HUES48 (cell line): ENCODE data around the gene C3orf52.

Experiments used
- H3K27ac ChIP-seq: one replicate; pipeline ENCODE4 v1.7.0; 2013; ENCODE audit warnings: low read depth, low read length, inconsistent platforms
- H3K27me3 ChIP-seq: 2 replicates; pipeline ENCODE4 v1.6.1; 2013; ENCODE audit warnings: mild to moderate bottlenecking, low read length; ENCODE audit not compliant: control insufficient read depth, insufficient read depth
- H3K36me3 ChIP-seq: 2 replicates; pipeline ENCODE4 v1.6.1; 2013; ENCODE audit warnings: low read length; ENCODE audit not compliant: control insufficient read depth, insufficient read depth
- H3K4me1 ChIP-seq: 2 replicates; pipeline ENCODE4 v1.6.1; 2013; ENCODE audit warnings: mild to moderate bottlenecking, low read length; ENCODE audit not compliant: control insufficient read depth, insufficient read depth
- H3K4me3 ChIP-seq: 2 replicates; pipeline ENCODE4 v1.5.1; 2013; ENCODE audit warnings: mild to moderate bottlenecking, low read depth, low read length
- H3K9ac ChIP-seq: 2 replicates; pipeline ENCODE4 v1.6.1; 2013; ENCODE audit warnings: mild to moderate bottlenecking, low read depth, low read length, moderate library complexity
- H3K9me3 ChIP-seq: 2 replicates; pipeline ENCODE4 v1.6.1; 2013; ENCODE audit warnings: low read length; ENCODE audit not compliant: control insufficient read depth, insufficient read depth

Gene C3orf52

GRCh38 chr3:112121577-112122547 lies 35.7 kb downstream of the C3orf52 start:
- Histone ChIP-seq H3K9ac (no peak overlapping the region), H3K27ac (no peak overlapping the region), H3K4me1 (peaks cover 23% of the 10 kb centered on the region), H3K27me3 (no peaks in the 10 kb centered on the region), H3K4me3 (no peak overlapping the region), H3K9me3 (no peaks in the 10 kb centered on the region), H3K36me3 (0 out of 2 replicates have a peak, but pooled peaks cover 7% of the 10 kb centered on the region)

GRCh38 chr3:112122870-112123269 lies 36.7 kb downstream of the C3orf52 start:
- Histone ChIP-seq H3K4me1 (peaks cover 33% of the 10 kb centered on the region), H3K36me3 (0 out of 2 replicates have a peak, but pooled peaks cover under 1% of the 10 kb centered on the region), H3K27me3 (no peaks in the 10 kb centered on the region), H3K27ac (no peak overlapping the region), H3K4me3 (no peak overlapping the region), H3K9ac (no peak overlapping the region), H3K9me3 (no peaks in the 10 kb centered on the region)

GRCh38 chr3:112123548-112123947 lies 37.4 kb downstream of the C3orf52 start:
- no peak overlapping the region for H3K9ac ChIP-seq
- no peak overlapping the region for H3K4me3 ChIP-seq
- no peaks in the 10 kb centered on the region for H3K9me3 ChIP-seq
- peaks cover 36% of the 10 kb centered on the region for H3K4me1 ChIP-seq
- H3K27ac ChIP-seq: no peak overlapping the region
- H3K27me3 ChIP-seq: no peaks in the 10 kb centered on the region
- H3K36me3 ChIP-seq: no peaks in the 10 kb centered on the region

GRCh38 chr3:112124907-112125607 lies 38.9 kb downstream of the C3orf52 start:
- no peaks in the 10 kb centered on the region for H3K36me3 ChIP-seq
- peaks cover 48% of the 10 kb centered on the region for H3K4me1 ChIP-seq

GRCh38 chr3:112126511-112126911 lies 40.3 kb downstream of the C3orf52 start:
- Histone ChIP-seq H3K27ac (peak overlapping the region; percentile 81), H3K36me3 (no peaks in the 10 kb centered on the region), H3K27me3 (no peaks in the 10 kb centered on the region), H3K9ac (peak overlapping the region; percentile 60; the same call in 1 of the 2 replicates), H3K4me1 (peaks cover 48% of the 10 kb centered on the region), H3K4me3 (0 out of 2 replicates have a peak overlapping the region, but pooled peaks have one; percentile 30), H3K9me3 (no peaks in the 10 kb centered on the region)

More at GRCh38 chr3:112124907-112125607, 38.9 kb downstream of the C3orf52 start:
- Histone ChIP-seq H3K27ac (peak overlapping the region; percentile 39), H3K27me3 (no peaks in the 10 kb centered on the region), H3K9me3 (no peaks in the 10 kb centered on the region), H3K9ac (no peak overlapping the region), H3K4me3 (no peak overlapping the region)

- peaks cover 48% of the 10 kb centered on the region for H3K4me1 ChIP-seq
Measured at GRCh38 chr3:112127522-112128494, 41.6 kb downstream of the C3orf52 start.

GRCh38 chr3:112128843-112129727 lies 42.9 kb downstream of the C3orf52 start:
- H3K9me3 ChIP-seq: no peaks in the 10 kb centered on the region
- no peaks in the 10 kb centered on the region for H3K36me3 ChIP-seq
- H3K27ac ChIP-seq: no peak overlapping the region
- H3K9ac ChIP-seq: no peak overlapping the region
- H3K4me1 ChIP-seq: peaks cover 48% of the 10 kb centered on the region
- no peak overlapping the region for H3K4me3 ChIP-seq
- H3K27me3 ChIP-seq: no peaks in the 10 kb centered on the region

More at GRCh38 chr3:112127522-112128494, 41.6 kb downstream of the C3orf52 start:
- Histone ChIP-seq H3K9me3 (no peaks in the 10 kb centered on the region), H3K36me3 (no peaks in the 10 kb centered on the region), H3K9ac (no peak overlapping the region), H3K27me3 (no peaks in the 10 kb centered on the region), H3K27ac (no peak overlapping the region), H3K4me3 (no peak overlapping the region)

GRCh38 chr3:112129925-112130637 lies 43.9 kb downstream of the C3orf52 start:
- Histone ChIP-seq H3K4me1 (peaks cover 43% of the 10 kb centered on the region), H3K36me3 (no peaks in the 10 kb centered on the region), H3K9me3 (no peaks in the 10 kb centered on the region), H3K4me3 (no peak overlapping the region), H3K27me3 (no peaks in the 10 kb centered on the region), H3K27ac (no peak overlapping the region), H3K9ac (no peak overlapping the region)

GRCh38 chr3:112130638-112130993 lies 44.4 kb downstream of the C3orf52 start:
- H3K27ac ChIP-seq: no peak overlapping the region
- no peaks in the 10 kb centered on the region for H3K36me3 ChIP-seq
- H3K9me3 ChIP-seq: no peaks in the 10 kb centered on the region
- H3K9ac ChIP-seq: no peak overlapping the region
- H3K27me3 ChIP-seq: no peaks in the 10 kb centered on the region
- peaks cover 38% of the 10 kb centered on the region for H3K4me1 ChIP-seq
- H3K4me3 ChIP-seq: no peak overlapping the region
